Hematopoietic multipotent progenitor cell treated with erythropoietin and hydrocortisone succinate and interleukin-3 and kit ligand, for 15 days (in vitro differentiated cells): ENCODE results near the gene ULK2.

Experiments used
- DNase-seq: peaks from one replicate; pipeline ENCODE4 v3.0.0-alpha.2; 2015; ENCODE audit warnings: low spot score

Gene ULK2

DNA sequence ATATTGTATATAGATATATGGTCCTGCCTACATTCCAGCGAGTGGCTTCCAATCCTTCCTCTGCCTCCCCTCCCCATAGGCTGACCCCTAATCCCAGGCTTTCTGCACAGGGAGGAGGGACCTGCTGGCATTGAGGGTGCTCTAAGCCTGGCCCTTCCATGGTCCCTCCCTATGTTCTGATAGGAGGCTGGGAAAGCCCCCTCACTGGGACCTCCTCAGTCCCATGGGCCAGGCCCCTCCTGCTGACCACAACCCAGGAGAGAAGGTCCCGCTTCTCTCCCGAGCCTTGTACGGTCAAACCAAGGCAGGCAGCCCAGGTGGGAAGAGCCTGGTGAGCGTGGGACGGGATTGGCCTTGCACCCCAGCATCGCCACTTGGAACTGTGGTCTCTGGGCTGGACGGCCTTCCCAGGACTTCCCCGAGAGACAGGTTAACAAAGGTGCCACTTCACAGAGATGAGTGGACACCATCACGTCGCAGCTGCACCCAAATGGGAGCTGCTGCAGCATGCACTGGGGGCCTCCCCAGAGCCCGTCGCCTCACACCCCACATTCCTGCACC lies 120.5 kb downstream of the ULK2 start:
- no peak for DNase-seq

DNA sequence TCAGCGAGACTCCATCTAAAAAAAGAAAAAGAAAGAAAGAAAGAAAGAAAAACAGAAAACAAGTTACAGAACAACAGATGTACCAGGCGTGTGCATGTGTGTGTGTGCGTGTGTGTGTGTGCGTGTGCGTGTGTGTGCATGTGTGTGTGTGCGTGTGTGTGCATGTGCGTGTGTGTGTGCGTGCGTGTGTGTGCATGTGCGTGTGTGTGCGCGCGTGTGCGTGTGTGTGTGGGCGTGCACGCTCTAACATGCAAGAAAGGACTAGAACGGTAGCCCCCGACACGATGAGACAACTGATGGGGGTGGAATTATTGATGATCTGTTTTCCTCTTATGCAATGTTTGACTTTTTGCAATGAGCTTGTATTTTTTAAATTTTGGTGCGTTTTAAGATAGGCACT lies 121.2 kb downstream of the ULK2 start:
- no peak for DNase-seq

DNA sequence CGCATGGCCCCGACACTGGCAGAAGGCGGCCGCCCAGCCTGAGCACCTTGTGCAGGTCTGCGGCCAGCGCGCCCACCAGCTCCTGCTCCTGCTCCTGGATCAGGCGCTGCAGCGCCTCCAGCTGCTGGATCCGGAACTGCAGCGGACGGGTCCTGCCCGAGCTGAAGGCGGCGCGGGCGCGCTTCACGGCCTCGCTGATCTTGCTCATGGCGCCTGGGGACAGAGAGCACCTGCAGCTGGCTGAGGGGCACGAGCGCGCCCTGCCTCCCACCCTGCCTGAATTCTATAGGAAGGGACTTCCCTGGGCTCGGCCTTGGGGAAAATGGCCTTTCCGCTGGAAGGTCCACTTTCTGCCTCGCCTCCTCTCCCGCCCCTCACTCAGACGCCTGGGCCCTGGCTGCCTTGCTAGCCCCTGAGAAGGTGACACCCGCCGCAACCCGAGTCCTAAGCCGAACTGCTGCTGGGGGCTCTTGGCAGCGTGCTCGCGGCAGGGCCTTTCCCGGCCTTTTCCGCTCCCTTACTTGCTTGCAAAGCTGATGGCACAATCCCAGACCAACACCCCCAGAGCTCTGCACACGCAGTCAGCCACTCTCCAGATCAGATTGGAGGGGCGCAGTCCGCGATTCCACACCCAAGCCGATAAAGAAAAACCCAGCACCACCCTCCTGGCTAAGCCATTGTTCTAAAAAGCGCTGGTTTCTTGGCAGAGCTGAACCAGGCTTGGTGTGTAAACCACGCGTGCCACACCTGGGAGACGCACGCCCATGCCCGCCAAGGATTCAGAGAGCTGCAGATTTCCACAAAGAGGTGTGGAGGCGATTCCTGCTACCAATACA lies 122.6 kb downstream of the ULK2 start:
- DNase-seq, result peak; percentile 64

DNA sequence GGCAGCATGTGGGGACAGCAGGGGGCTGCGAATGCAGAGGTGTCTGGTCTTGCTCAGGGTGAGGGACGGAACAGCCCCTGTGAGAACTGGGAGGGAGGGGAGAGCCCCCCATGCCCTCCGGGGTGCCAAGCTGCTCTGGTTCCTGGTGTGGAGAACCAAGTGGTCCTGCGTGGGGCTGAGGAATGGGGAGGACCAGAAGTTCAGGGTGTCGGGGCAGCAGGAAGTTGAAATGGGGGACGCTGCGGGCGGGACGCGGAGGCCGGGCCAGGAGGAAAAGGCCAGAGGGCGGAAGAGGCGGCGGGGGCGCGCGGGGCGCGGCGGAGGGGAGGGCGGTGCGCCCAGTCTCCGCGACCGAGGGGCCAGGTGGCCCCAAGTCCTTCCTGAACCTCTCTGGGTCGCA lies 123.2 kb downstream of the ULK2 start:
- DNase-seq, result no peak

DNA sequence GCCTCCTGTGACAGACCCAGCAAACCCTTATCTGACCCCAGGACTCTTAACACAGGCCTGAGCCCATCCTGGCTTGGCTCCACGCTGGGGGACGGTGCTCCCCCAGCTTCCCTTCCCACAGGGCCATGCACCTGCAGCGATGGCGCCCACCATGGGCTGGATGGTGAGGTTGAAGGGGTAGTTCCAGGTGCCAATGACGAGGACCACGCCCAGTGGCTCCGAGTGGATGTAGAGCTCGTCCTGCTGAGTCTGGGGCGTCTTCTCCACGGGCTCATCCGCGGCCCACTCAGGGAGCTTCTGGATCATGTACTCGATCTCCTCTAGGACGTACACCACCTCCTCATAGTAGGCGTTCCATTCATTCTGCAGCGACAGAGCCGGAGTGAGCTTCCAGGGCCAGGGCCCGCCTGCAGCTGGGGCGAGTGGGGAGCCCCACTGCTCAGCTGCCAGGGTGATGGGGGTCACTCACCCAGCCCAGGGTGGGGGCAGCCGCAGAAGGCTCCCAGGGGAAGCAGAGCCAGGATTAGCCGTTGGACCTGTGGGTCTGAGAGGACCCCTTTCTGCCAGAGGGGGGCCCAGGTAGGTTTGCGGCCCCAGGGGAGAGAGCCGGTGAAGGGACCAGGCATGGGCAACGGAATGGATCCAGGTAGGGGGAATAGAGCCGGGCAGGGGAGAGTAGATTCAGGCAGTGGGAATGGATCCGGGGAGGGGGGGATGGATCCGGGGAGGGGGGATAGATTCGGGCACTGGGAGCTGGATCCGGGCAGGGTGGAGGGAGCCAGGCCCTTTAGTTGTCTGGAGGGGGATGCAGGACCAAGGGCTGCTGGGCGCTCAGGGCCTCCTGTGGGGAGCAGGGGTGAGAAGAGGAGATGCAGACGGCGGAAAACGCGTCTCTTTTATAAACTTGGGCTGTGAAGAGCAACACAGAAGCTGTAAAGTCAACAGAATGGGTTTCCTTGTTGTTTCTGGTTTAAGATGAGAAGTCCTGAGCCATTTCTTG lies 124.3 kb downstream of the ULK2 start:
- DNase-seq, result no peak

DNA sequence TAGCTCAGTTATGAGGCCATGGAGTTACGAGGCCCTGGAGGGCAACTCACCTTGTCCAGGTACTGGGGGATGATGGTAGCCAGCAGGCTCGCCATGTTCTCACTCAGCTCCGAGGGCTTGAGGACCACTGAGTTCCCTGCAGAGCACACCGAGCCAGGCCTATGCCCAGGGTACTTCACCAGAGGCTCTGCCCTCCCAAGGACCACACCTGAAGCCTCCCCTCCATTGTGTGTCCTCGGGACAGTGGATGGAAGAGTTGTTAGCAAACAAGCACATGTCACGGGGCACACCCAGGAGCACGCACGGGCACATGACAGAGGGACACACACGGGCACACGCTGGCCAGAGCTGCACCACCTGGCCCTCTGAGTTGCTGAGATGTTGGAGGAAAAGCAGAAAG lies 125.2 kb downstream of the ULK2 start:
- no peak for DNase-seq

DNA sequence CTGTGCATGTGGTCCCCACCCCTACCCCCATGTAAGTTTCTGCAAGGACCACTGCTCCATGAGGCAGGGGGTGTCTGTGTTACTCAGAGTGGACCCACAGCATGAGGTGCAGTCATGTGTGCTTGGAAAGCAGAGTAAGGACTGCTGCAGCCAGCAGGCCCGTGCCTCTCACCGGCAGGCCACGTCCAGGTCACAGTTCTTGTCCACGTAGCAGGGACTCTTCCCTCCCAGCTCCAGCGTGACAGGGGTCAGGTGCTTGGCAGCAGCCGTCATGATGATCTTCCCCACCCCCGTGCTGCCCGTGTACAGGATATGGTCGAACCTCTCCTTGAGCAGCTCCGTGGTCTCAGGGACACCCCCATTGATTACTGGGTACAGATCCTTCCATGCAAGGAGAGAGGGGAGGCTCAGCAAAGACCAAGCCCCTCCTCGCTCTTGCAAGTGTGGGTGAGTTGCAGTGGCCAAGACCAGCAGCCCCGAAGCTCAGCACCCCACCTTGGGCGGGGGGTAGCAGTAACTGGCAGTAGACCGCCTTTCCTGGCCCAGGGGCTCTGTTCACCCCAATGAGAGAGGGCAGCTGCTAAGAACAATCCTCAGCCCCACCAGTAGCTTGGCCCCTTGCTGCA lies 125.8 kb downstream of the ULK2 start:
- no peak for DNase-seq

DNA sequence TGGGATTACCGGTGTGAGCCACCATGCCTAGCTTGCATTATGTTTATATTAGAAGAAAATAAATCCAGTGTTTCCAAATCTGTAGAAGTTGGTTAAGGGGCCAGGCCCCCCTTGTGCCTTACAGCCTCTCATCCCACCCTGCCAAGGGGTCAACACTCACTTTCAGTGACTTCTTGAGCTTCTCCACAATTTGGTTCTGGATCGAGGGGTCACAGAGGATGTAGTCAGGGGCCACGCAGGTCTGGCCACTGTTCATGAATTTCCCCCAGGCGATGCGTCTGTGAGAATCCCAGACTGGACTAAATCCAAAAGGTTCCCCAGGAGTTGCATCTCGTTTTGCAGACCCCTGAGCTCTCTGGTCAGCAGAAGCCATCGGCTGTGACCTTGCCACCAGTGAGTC lies 126.8 kb downstream of the ULK2 start:
- no peak for DNase-seq

DNA sequence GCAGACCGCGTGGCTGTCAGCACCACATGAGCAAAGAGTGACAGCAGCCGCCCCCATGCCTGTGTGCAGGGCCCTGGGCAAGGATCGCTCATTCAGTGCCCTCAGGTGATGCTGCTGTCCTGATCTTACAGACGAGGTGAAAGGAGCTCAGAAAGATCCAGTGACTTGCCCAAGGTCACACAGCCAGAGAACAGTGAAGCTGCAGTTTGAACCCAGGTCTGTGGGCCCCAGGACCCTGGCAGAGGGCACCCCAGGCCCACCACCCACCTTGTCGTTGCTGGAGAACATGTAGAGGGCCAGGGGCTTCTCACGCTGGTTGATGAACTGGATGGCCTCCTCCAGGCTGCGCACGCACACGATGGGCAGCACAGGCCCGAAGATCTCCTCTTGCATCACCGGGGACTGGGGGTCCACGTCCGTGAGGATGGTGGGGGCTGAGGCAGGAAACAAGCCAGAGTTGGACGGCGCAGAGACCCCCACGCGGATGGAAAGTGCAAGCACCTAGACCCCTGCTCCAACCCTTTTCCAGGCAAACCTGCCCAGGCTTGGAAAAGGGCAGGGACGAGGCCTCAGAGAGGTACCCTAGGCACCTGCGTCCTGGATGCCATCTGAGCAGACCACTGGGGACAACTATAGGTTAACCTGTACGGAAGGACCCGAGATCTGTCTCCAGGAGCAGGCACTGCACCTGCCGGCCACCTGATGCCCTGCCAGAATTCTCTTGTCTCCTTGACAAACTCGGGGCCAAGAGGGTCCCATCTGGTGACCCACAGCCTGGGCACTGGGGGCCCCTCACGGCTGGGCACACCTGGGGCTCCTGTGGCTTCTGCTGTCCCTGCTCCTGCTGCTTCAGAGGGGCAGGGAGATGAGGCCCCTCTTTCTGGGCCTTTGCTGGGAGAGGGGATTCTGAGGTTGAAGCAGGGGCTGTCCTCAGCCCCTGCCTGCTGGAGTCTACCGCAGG lies 128.2 kb downstream of the ULK2 start:
- no peak for DNase-seq

DNA sequence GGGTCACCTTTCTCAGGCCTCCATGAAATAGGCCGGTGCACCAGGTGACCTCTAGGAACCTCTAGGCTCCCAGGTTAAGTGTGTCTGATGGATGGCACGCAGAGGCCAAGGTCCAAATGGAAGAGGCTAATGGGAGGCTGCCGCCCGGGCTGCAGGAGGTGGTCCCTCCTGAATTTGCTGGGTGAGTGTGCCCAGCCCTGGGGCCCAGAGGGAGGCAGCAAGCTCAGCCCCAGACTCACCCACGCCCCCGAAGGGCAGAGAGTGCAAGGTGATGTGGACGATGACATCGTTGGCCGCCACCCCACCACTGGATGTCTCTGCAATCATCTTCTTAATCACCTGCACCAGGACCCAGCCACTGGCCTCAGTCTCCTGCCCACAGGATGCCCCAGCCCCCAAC lies 129.0 kb downstream of the ULK2 start:
- no peak for DNase-seq

DNA sequence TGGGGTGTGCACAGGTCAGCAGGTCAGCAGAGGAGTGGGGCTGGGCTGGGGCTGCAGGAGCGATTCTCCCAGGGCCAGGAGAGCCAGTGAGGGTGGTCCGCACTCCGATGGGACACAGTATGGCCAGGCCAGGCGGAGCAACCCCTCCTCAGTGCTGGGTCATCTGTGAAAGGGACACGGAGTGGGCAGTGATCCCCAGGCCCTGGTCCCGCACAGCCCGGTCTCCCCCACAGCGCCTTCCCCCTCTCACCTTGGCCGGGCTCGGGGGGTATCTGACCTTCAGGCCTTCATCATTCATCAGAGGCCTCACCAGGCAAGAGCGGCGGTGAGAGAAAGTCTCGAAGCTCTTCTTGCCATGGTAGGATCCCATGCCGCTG lies 129.7 kb downstream of the ULK2 start:
- DNase-seq, result no peak

DNA sequence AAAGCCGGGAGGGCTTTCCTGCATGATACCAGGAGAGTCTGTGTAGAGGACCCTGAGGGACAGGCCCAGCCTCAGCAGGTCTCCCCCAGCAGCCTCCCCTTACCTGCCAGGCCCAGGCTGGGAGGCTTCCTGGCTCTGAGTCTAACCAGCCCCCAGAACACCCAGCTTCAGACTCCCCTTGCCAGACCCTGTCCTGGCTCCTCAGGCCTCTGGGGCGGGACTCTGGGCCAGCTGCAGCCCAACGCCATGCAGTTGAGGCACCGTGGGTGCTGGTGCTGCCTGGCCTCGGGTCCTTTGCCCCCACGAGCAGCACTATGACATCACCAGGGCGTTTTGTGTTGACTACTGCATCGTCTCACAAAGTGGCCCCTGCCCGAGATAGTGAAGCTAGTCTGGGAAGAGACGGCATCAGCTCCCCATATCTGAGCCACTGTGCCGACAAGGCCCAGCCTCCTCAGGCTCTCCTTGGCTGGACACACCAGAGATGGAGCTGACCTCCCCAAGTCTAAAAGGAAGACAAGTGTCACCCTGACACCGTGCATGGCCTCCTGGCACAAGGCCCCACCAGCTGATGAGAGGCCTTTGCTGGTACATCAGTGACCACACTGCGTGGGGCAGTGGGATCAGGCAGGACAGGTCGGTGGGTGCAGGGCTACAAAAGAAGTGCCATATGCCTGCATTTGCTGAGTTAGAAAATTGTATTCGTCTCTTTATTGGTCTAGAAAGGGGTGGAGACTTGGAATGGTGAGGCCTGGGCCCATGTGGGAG lies 130.2 kb downstream of the ULK2 start:
- no peak for DNase-seq

DNA sequence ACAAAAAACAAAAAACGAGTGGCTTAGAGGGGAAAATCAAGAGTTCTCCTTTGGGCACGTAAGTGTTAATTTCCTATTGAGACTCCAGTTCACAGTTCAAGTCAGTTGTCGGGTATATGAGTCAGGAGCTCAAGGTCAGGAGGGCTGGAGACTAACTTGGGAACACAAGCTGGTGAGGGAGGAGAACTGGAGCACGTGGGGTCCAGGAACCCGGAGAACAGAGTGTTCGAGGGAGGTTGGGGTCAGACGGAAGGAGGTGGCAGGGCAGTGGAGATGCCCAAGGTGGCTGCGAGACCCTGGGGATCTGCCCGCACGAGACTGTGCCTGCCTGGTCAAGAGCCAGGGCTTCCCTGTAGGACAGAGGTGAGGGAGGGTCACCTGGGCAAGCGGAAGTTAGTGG lies 131.7 kb downstream of the ULK2 start:
- no peak for DNase-seq

DNA sequence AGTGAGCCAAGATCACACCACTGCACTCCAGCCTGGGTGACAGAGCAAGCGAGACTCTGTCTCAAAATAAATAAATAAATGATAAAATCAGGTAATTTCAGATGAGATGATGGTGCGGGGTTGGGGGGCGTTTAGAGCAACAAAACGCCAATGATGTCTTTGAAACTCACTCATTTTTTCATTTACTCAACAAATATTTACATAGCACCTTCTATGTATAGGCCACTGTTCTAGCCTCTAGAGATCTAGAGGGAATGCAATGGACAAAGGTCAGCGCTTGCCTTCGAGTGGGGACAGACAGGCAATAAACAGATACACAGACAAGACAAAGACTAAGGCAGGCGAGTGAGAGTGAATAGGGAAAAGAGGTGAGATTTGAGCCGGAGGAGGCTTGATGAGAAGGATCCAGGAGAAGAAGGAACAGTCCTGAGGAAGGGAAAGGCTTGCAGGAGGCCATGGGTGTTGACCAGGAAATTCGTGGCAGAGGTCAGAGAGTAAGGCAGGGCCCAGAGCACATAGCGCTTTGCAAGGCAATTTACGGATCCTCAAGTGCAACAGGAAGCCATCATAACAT lies 133.7 kb downstream of the ULK2 start:
- no peak for DNase-seq

DNA sequence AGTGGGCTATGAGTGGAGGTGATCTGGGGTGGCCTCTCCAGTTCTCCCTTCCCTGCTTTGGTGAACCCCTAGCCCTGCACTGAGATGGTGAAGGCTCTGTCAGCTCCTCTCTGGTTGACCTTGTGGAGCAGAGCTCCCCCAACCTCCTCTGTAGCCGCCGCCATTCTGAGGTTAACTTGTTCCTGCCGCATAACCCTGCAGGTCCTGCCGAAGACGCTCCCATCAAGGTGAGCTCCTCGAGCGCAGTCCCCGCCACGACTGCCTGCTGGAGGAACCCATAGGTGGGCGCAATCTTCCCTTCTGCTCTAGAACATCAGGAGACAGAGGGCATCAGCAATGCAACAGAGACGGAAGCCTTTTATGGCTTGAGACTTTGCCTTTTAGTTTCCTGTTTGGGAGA lies 136.1 kb downstream of the ULK2 start:
- no peak for DNase-seq

DNA sequence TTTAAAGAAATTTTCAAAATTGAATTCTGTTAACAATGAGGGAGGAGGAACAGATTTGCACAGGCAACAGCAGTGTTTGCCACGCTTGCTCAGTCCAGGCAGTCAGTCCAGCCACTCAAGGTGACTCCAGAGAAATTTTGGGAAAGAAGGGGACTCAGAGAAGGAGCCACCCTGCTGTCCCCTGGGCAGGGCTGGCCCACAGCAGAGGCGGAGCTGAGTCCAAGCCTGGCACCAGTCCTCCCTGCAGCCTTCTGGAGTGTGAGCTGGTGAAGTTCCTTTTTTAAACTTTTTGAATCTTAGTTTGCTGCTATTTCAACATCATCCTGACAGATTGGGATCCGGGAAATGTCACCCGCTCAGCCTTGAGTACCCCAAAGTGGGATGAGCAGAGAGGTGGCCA lies 136.9 kb downstream of the ULK2 start:
- no peak for DNase-seq

DNA sequence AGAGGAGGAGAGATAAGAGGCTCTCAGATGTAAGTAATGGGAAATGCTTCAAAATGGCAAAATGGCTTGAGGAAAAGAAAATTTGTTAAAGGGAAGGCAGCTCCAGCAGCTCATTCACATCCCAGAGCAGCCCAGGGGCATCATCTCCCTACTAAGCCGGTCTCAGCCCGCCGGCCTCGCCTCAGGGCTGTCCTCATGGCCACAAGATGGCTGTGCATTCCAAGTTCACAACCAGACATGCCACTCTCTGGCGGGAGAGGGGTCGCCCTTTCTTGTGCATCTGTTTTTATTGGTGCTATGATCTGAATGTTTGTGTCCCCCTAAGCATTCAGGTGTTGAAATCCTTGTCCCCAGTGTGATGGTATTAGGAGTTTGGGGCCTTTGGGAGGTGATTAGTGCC lies 137.8 kb downstream of the ULK2 start:
- no peak for DNase-seq

DNA sequence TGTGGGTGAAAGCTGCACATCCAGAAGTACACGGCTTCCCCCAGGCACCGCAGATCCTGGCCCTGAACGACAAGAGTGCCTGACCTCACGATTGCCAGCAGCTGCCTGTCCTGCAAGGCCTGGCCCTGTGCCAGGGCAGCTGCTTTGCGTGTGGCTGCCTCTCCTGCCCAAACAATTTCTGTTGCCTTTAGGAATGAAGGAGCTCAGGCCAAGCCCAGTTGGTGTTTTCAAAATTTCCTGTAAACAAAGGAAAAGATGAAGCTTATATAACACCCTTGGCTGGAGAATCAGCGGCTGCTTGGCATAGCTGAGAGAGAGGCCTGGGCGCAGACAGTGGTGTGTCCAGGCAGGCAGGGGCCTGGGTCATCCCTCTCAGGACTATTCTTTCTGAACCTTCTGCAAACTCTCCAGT lies 139.6 kb downstream of the ULK2 start:
- peak; percentile 13 for DNase-seq

DNA sequence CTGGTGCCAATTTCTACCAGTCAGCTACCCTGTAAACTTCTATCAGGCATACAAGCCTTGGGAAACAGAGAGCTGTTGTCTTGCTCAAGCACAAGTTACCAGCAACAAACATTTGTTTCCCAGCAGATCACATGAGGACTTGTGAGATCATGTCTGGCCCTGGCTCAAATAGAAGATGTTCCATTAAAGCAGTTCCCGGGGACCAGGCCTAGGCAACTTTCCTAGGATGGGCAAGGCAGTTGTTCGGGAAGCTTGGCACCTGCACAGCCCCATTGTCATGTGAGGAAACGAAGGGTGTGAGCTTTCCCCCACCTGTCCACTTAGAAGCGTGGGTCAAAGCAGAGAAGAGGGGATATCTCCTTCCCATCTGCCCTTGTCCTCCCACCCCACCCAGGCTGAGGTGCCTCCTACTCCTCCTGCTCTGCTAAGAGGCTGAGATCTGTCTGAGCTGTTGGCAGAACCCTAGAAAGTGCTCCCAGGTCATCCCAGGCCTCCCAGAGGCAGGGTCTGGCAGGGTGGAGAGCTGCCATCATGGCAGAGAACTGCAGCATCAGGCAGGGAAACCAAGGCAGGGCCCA lies 140.1 kb downstream of the ULK2 start:
- DNase-seq, result no peak
